ENCODE data around the gene ZSCAN16.

DNA sequence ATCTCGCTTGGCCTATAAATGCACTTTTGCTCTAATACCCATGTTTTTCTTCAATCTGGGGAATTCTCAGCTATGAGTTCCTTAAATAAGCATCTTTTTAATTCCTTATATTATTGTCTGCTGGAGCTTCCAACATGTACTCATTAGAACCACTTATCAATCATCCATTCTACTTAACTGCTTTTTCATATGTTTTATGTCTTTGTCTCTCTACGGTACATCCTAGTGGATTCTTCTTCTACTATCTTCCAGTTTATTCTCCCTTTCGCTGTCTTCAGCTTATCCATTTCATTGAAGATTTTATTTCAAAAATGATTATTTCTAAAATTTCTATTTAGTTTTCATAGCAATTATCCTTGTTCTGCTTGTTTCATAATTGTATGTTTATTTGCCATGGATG, 12.4 kb upstream of the ZSCAN16 start:
- TF ChIP-seq, protein P1, sequence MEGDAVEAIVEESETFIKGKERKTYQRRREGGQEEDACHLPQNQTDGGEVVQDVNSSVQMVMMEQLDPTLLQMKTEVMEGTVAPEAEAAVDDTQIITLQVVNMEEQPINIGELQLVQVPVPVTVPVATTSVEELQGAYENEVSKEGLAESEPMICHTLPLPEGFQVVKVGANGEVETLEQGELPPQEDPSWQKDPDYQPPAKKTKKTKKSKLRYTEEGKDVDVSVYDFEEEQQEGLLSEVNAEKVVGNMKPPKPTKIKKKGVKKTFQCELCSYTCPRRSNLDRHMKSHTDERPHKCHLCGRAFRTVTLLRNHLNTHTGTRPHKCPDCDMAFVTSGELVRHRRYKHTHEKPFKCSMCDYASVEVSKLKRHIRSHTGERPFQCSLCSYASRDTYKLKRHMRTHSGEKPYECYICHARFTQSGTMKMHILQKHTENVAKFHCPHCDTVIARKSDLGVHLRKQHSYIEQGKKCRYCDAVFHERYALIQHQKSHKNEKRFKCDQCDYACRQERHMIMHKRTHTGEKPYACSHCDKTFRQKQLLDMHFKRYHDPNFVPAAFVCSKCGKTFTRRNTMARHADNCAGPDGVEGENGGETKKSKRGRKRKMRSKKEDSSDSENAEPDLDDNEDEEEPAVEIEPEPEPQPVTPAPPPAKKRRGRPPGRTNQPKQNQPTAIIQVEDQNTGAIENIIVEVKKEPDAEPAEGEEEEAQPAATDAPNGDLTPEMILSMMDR (IDR thresholded peaks at IDR 0.05) = no peak
- TF ChIP-seq POLR2A (IDR thresholded peaks at IDR 0.05) (no peak), EP300 (IDR thresholded peaks at IDR 0.05) (no peak)

Data from ovary (tissue), 3 donors.